ENCODE measurements around the gene PATE4.

DNA sequence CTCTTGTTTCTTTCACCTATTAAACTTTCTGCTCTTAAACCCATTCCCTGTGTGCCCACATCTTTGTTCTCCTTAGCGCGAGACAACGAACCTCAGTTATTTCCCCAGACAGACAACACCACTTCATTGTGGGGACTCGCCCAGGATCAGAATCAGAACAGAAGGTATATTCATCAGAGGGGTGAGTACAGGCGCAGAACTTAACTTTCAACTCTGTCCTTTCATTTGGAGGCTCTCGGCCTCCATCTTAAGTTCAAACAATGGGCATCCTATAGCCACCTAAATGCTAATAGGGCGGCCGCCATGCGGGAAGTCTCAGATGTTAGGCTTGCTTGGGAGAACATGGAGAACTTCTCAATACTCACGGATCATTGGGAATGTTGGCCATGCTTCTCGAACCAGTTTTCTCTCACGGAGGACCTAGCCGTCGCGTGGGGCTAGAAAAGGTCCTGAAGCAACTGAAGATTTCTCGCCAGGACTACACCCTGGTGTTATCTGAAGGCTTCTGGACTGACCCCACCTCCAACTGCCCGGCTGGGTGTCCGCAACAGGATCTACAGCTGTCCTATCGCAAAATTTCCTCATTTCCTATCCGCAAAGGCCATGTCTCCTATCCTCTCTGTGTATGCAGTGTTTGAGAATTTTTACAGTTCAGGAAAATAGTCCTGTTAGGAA is 40.9 kb downstream of the PATE4 start:
- TF ChIP-seq TARDBP (IDR thresholded peaks at IDR 0.05) = no peak
- TF ChIP-seq BHLHE40 (IDR thresholded peaks at IDR 0.05; ENCODE audit: borderline replicate concordance) = no peak
- TF ChIP-seq HDGF (IDR thresholded peaks at IDR 0.05; ENCODE audit: borderline replicate concordance) = no peak
- TF ChIP-seq ZNF384 (IDR thresholded peaks at IDR 0.05) = no peak
- no peak for TF ChIP-seq ARNT (IDR thresholded peaks at IDR 0.05)
- no peak for TF ChIP-seq LEF1 (IDR thresholded peaks at IDR 0.05; ENCODE audit: borderline replicate concordance)
- no peak for TF ChIP-seq SP1 (IDR thresholded peaks at IDR 0.05)
- TF ChIP-seq, protein P1, sequence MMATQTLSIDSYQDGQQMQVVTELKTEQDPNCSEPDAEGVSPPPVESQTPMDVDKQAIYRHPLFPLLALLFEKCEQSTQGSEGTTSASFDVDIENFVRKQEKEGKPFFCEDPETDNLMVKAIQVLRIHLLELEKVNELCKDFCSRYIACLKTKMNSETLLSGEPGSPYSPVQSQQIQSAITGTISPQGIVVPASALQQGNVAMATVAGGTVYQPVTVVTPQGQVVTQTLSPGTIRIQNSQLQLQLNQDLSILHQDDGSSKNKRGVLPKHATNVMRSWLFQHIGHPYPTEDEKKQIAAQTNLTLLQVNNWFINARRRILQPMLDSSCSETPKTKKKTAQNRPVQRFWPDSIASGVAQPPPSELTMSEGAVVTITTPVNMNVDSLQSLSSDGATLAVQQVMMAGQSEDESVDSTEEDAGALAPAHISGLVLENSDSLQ (IDR thresholded peaks at IDR 0.05) = no peak
- TF ChIP-seq CTBP1 (IDR thresholded peaks at IDR 0.05; ENCODE audit: borderline replicate concordance) = no peak
- no peak for TF ChIP-seq FOXM1 (IDR thresholded peaks at IDR 0.05; ENCODE audit: borderline replicate concordance)
- no peak for TF ChIP-seq SUZ12 (IDR thresholded peaks at IDR 0.05)
